HT-29 (cell line): ENCODE data around the gene OR5T2. TPM values are rescaled to one million over a fixed set of nuclear protein-coding genes. Genes with fewer than 3 reads are reported as not detected.

ENCODE experiments used
- DNase-seq: peaks from one replicate; pipeline ENCODE4 v3.0.0-alpha.2; 2015; ENCODE audit warnings: low spot score
- total RNA-seq: library from RNA; depleted of rRNA; stranded (reverse); fragments of >200 nt; shearing (Covaris generic); gene quantifications from 2 replicates; pipeline ENCODE4 v1.2.3, GENCODE V29; 2014; rRNA removed

Gene OR5T2
- total RNA-seq, result not detected in 2 replicates

GRCh38 chr11:56234155-56234554, at the start of gene OR5T2:
Gene OR5T2, minus strand, starts transcription at chr11:56234255. Its CDS starts 1,193 bp downstream, at chr11:56233062.
- DNase-seq, result no peak

- no peak for DNase-seq
Observed at GRCh38 chr11:56273854-56274253, 39.8 kb upstream of the OR5T2 start, which contains the start of gene OR5T1. Gene OR5T1, plus strand, starts transcription at chr11:56274154. Its CDS starts 1,485 bp downstream, at chr11:56275639.

GRCh38 chr11:56271092-56271491, 37.0 kb upstream of the OR5T2 start:
- DNase-seq, result peak; percentile 11

- no peak for DNase-seq
Observed at GRCh38 chr11:56251954-56252353, 17.9 kb upstream of the OR5T2 start, which contains the start of gene OR5T3. Gene OR5T3, plus strand, starts transcription at chr11:56252254. Its CDS starts 0 bp downstream, at chr11:56252254.

- peak; percentile 38 for DNase-seq
Observed at GRCh38 chr11:56219735-56220134, 14.3 kb downstream of the OR5T2 start.

- DNase-seq, result no peak
Observed at GRCh38 chr11:56214537-56214936, 19.5 kb downstream of the OR5T2 start.

- DNase-seq, result no peak
Observed at GRCh38 chr11:56207790-56208189, 26.3 kb downstream of the OR5T2 start.

GRCh38 chr11:56197367-56197766, 36.7 kb downstream of the OR5T2 start:
- DNase-seq, result no peak

- DNase-seq, result no peak
Observed at GRCh38 chr11:56196705-56197104, 37.4 kb downstream of the OR5T2 start.

- DNase-seq, result no peak
Observed at GRCh38 chr11:56188602-56189001, 45.5 kb downstream of the OR5T2 start.

- no peak for DNase-seq
Observed at GRCh38 chr11:56183459-56183858, 50.6 kb downstream of the OR5T2 start.

Other genes starting within 250 kb of the OR5T2 start
- gene OR5F1, start 239.6 kb downstream of the OR5T2 start, total RNA-seq, result not detected in 2 replicates
- not detected in 2 replicates for gene OR5AS1, start 206.6 kb downstream of the OR5T2 start, total RNA-seq
- not detected in 2 replicates for gene OR8I2, start 140.9 kb downstream of the OR5T2 start, total RNA-seq
- gene OR8H2, start 130.6 kb downstream of the OR5T2 start, total RNA-seq, result not detected in 2 replicates
- not detected in 2 replicates for gene OR8H3, start 111.9 kb downstream of the OR5T2 start, total RNA-seq
- not detected in 2 replicates for gene OR8J3, start 94.1 kb downstream of the OR5T2 start, total RNA-seq
- gene OR8K5, start 73.9 kb downstream of the OR5T2 start, total RNA-seq, result not detected in 2 replicates
- gene OR5J2, start 57.6 kb downstream of the OR5T2 start, total RNA-seq, result not detected in 2 replicates
- gene OR5T3, start 18.0 kb upstream of the OR5T2 start, total RNA-seq, result not detected in 2 replicates
- gene OR5T1, start 39.9 kb upstream of the OR5T2 start, total RNA-seq, result not detected in 2 replicates
- not detected in 2 replicates for gene OR8H1, start 58.0 kb upstream of the OR5T2 start, total RNA-seq
- not detected in 2 replicates for gene OR8K3, start 80.9 kb upstream of the OR5T2 start, total RNA-seq
- not detected in 2 replicates for gene OR8K1, start 111.8 kb upstream of the OR5T2 start, total RNA-seq
- gene OR8J1, start 120.0 kb upstream of the OR5T2 start, total RNA-seq, result not detected in 2 replicates
- not detected in 2 replicates for gene OR8U1, start 141.4 kb upstream of the OR5T2 start, total RNA-seq
- gene OR5AL1, start 178.4 kb upstream of the OR5T2 start, total RNA-seq, result not detected in 2 replicates
- not detected in 2 replicates for gene OR5M3, start 239.1 kb upstream of the OR5T2 start, total RNA-seq